ENCODE results near the gene LEKR1.

The LEKR1 gene

DNA sequence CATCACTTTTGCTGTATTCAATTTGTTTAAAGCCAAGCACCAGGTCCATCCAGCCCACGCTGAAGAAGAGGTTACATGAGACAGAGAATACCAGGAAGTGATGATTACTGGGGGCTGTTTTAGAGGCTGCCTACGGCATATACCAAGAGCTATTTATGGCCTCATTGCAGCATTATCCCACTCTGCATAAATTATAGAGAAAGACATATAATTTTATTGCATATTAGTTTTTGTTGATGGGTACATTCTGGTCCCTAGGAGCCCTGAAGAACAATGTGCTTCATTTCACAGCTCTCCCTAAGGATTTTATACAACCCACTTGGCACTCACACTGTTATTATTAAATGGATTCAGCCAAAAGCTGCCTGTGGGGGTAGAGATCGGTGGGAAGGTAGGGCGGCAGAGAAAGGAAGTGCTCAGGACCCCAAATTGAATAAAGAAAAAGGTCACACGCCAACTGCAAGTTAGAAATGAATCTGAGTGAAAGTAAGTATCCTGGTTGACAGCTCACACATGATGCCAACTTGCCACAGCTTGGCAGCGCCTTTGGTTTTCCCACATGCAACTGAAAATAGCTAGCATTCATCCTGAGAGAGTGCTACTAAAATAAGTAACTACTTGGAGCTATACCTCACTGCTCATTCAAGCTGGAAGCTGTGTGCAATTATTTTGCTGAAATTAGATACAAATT is 260.1 kb downstream of the LEKR1 start:
- ATAC-seq, result no peak

GRCh38 chr3:157086775-157087174 is 260.6 kb downstream of the LEKR1 start:
- no peak for ATAC-seq

DNA sequence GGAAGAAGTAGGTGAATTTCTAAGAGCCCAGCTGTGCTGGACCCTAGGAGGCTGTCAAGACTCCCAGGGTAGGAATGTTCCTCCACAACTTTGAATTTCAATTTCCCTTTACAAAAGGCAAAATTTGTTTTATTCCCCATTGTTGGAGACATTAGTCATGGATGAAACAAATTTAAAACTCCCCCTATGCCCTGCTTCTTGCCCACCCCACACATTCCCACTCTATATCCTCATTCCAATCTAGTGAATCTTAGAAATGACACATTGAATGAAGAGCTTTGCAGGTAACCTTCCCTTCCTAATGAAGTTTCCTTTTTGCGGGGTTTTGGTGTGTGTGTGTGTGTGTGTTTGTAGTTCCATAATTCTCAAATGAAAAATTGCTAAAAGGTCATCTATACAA is 261.2 kb downstream of the LEKR1 start:
- ATAC-seq, result no peak

DNA sequence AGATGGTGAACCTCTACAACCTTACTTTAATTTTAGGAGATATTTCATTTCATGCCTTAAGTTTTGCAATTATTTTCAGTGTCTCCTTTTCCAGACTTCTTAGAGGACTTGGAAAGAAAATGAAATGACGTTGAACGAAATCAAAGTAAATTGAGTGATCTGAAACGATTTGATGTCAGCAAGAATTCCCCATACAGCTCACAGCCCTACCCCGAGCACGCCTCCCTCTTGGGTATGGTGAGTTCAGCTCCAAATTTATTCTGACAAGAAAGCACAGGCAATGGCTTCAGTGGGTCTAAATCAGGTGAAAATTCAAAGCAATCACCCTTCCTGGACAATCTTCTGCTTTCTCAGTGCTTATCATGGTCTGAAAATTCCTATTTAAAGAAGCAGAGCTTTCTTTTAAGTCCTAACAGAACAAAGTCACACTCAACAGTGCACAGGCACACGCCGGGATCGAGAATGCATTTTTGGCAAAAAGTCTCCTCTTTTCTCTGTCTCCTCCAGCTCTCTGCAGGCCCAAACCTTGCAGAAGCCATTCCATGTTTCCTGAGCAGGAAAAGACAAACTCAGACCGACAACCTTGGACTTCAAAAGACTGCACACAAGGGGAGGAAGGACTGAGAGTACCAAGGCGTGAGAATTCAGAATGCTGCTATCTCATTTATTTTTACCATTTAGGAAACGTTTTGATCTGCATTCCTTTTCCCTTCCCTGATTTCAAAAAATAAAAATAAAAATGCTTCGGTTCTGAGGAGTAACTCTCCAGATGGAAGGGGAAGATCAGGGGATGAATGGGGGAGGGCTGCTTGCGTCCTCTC is 261.8 kb downstream of the LEKR1 start:
- ATAC-seq, result no peak

DNA sequence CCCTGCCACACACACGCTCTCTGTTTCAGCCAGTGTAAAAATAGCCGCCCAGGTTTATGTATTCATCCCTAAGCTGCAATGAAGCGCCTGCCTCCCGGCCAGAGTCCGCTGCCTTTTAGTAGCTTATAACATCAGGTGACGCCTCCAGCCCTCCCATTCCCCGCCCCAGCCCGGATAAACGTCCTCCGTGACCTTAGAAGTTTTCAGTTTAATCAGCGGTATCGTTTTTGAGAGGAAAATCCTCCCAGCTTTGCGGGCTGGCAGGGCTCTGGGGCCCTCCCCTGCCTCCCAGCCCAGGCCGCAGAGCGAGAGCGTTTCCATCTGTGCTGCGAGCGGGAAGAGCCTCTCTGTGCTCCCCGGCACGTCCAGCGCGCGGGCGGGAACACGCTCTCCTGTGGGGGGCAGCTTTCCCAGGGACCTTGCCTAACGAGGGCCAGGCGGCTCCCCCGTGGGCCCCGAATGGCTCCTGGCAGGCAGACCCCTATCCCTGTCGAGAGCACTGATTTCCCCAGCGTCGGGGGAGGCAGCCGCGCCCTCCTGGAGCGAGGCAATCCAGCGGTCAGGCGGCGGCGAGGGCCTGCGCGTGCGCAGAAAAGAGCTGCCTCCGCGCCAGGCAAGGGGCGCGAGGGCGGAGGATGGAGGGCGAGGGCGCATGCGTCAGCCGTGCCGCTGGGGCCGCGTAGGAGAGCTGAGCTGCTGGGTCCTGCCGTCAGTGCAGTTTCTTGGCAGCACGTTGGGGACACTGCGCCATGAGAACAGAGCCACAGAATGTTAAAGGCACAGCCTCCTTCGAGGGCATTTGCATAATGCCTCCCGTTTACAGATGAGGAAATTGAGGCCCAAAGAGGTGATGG is 262.7 kb downstream of the LEKR1 start:
- peak; percentile 90 to 93 for ATAC-seq

DNA sequence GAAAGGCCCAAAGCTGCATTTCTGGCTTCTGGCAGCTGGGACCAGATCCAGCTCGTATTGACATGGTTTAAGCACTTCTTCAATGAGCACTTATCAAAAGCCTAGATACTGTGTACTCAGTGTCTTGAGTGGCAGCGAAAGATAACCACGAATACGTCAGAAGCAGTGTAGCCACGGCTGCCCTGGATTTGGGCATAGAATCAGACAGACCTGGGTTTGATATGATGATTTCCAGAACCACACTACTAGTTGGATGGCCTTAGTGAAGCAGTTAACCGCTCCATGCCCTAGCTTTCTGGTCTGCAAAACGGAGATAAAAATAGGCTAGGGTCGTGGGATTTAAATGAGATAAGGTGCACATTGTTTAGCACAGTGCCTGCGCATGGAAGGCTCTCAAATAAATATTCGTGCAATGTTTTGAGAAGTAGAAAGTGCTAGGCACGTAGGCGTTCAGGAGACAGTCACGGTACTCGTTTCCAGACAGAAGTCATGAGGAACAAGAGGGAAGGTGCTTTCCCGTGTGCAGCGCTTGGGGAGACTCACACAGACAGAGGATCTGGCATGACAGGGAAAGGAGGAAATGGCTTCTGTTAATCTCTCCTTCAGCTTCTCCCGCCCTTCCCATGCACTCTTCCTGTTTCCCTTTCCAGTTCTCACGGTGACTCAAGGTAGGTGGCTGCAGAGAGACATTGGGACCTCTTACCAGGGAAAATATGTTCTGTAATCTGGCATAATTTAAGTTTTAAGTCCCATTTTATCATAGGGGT is 263.5 kb downstream of the LEKR1 start:
- peak; percentile 15 to 30 for ATAC-seq

- no peak for ATAC-seq
Measured at GRCh38 chr3:157091083-157091833, 265.1 kb downstream of the LEKR1 start.

DNA sequence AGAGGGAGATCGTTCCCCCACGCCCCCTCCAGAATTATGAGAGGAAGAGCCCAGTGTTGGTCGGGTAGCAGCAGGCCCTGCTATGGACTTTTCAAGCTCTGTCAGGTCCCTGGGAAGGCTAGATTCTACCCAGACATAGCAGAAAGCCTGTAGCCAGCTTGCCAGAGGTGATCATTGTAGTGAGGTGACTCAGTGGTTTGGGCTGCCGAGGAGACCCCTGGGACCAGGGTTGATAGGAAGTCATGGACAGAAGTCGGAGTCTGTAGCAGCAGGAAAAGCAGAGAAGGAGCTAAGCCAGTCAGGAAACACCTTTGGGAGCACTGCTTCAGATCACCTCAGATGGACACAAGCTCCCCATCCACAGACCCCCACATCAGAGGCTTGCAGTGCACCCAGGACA is 266.1 kb downstream of the LEKR1 start:
- no peak for ATAC-seq

- ATAC-seq, result no peak
Measured at GRCh38 chr3:157093096-157093495, 266.9 kb downstream of the LEKR1 start.

- ATAC-seq, result no peak
Measured at GRCh38 chr3:157094301-157094700, 268.1 kb downstream of the LEKR1 start.

DNA sequence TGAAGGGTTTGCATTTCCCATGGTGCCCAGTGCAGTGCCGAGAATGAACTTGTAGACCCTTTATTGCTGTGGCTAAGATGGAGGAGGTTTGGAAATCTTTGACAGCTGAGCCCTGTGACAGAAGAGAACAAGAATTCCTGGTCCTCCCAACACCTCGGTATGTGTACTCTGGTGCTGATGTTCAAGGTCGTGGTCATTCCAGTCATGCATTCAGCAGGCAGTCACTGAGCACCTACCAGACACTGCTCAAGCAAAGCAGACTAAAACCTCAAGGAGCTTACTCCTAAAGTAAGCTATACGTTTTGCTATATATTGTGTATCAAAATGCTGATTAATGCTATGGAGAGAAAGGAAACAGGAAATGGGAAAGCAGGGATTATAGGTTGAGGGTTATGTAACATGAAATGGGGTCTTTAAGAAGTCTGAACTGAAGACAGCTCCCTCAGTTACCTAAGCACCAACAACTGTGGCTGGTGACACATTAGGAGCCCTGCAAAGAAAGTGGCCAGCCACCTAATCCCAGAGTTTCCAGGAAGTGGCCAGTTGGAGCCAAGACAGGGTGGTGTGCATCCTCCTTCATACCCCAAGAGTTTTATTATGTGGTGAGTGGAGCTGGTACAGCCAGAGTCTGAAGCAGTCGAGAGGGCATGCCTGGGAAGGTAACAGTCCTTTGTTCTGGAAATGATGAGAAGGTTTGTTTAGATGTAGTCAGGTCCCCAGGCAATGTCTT is 268.8 kb downstream of the LEKR1 start:
- no peak for ATAC-seq

Measured in activated CD4-positive, CD25-positive, alpha-beta regulatory T cell treated with anti-CD3 and anti-CD28 coated beads, Interleukin-2, amount 50 U/mL, for 24 hours (primary cell).